ENCODE results near the gene VWA1. TPM values are rescaled to one million over a fixed set of nuclear protein-coding genes. Genes with fewer than 3 reads are reported as not detected.

The VWA1 gene
- total RNA-seq, 1 donor from 2014 or later: 56.9 TPM

- peaks cover 13% of the 10 kb centered on the region for H3K9me3 Mint-ChIP-seq (ENCODE audit: unreplicated experiment)
Measured at GRCh38 chr1:1431845-1432273, 3.6 kb upstream of the VWA1 start.

GRCh38 chr1:1432274-1432950, 3.1 kb upstream of the VWA1 start:
- H3K4me1 Mint-ChIP-seq (ENCODE audit: low read depth, unreplicated experiment): peaks cover 20% of the 10 kb centered on the region
- no peaks in the 10 kb centered on the region for H3K36me3 Mint-ChIP-seq (ENCODE audit: unreplicated experiment)
- peak overlapping the region; percentile 96 for H3K27ac Mint-ChIP-seq (ENCODE audit: unreplicated experiment)
- peaks cover 12% of the 10 kb centered on the region for H3K27me3 Mint-ChIP-seq (ENCODE audit: unreplicated experiment)
- peak overlapping the region; percentile 71 for H3K4me3 Mint-ChIP-seq (ENCODE audit: unreplicated experiment)
- DNase-seq: no peak
- H3K9me3 Mint-ChIP-seq (ENCODE audit: unreplicated experiment): peaks cover 13% of the 10 kb centered on the region
- TF ChIP-seq, protein P1, sequence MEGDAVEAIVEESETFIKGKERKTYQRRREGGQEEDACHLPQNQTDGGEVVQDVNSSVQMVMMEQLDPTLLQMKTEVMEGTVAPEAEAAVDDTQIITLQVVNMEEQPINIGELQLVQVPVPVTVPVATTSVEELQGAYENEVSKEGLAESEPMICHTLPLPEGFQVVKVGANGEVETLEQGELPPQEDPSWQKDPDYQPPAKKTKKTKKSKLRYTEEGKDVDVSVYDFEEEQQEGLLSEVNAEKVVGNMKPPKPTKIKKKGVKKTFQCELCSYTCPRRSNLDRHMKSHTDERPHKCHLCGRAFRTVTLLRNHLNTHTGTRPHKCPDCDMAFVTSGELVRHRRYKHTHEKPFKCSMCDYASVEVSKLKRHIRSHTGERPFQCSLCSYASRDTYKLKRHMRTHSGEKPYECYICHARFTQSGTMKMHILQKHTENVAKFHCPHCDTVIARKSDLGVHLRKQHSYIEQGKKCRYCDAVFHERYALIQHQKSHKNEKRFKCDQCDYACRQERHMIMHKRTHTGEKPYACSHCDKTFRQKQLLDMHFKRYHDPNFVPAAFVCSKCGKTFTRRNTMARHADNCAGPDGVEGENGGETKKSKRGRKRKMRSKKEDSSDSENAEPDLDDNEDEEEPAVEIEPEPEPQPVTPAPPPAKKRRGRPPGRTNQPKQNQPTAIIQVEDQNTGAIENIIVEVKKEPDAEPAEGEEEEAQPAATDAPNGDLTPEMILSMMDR (IDR thresholded peaks at IDR 0.05; ENCODE audit: partially characterized antibody, unreplicated experiment): no peak

More at GRCh38 chr1:1431845-1432273, 3.6 kb upstream of the VWA1 start:
- H3K27me3 Mint-ChIP-seq (ENCODE audit: unreplicated experiment): peaks cover 12% of the 10 kb centered on the region
- DNase-seq: peak; percentile 85
- TF ChIP-seq, protein P1 (IDR thresholded peaks at IDR 0.05; ENCODE audit: partially characterized antibody, unreplicated experiment): no peak
- H3K27ac Mint-ChIP-seq (ENCODE audit: unreplicated experiment): peak overlapping the region; percentile 95
- peaks cover 20% of the 10 kb centered on the region for H3K4me1 Mint-ChIP-seq (ENCODE audit: low read depth, unreplicated experiment)
- no peaks in the 10 kb centered on the region for H3K36me3 Mint-ChIP-seq (ENCODE audit: unreplicated experiment)
- peak overlapping the region; percentile 20 for H3K4me3 Mint-ChIP-seq (ENCODE audit: unreplicated experiment)

DNA sequence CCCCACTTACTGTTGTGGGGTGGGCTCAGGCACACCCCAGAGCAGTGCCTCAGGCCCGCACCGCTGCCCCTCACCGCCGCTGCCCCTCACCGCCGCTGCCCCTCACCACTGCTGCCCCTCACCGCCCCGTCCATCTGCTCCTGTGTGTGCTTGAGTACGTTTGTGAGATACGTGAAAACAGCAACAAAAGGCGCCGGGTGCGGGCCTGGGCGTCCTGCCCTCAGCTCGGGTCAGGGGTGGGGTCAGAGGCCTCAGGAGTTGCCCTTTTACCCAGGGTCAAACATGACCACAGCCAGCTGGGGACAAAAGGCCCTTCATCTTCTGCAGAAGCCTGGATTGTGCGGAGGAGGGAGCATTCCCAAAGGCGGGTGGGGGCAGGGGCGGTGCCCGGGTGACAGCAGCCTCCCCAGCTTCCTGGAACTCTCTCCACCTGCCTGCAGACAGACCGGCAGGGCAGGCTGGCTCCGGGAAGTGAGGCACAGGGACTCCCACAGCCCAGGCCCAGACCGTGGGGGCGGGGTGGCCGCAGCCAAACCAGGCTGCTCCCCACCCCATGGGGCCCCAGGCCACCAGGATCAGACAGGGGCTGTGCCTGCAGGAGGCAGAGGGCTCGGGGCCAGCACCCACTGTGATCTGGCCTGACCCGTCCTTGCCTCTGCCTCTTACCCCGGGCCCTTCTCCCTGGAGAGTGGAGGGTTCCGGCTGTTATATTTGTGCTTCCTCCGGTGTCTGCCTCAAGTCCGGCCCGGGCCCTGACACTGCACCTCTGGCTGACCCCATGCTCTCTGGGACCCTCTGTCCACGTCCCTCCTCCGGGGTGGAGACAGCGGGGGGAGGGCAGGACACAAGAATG, 2.3 kb upstream of the VWA1 start:
- peak; percentile 78 for DNase-seq
- peak overlapping the region; percentile 64 for H3K4me3 Mint-ChIP-seq (ENCODE audit: unreplicated experiment)
- H3K27me3 Mint-ChIP-seq (ENCODE audit: unreplicated experiment): peaks cover 12% of the 10 kb centered on the region
- peaks cover 13% of the 10 kb centered on the region for H3K9me3 Mint-ChIP-seq (ENCODE audit: unreplicated experiment)
- TF ChIP-seq, protein P1 (IDR thresholded peaks at IDR 0.05; ENCODE audit: partially characterized antibody, unreplicated experiment): no peak
- peaks cover 20% of the 10 kb centered on the region for H3K4me1 Mint-ChIP-seq (ENCODE audit: low read depth, unreplicated experiment)
- peak overlapping the region; percentile 96 for H3K27ac Mint-ChIP-seq (ENCODE audit: unreplicated experiment)
- no peaks in the 10 kb centered on the region for H3K36me3 Mint-ChIP-seq (ENCODE audit: unreplicated experiment)

DNA sequence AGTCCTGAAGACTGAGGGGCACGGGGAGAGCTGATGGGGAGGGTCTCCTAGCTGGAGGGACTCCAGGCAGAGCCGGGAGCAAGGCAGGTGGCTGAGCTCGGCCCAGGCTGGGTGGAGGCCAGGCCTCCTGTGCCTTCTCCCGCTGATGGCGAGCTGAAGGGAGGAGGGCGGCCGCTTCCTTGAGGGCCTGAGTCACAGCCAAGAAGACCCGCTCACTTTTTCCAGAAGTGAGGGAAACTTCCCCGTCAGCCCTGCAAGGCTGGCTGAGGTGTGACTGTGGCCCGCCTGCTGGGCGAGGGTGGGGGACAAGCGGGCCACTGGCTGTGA, 1.7 kb upstream of the VWA1 start:
- TF ChIP-seq, protein P1 (IDR thresholded peaks at IDR 0.05; ENCODE audit: partially characterized antibody, unreplicated experiment): no peak
- DNase-seq: peak; percentile 68
- H3K27me3 Mint-ChIP-seq (ENCODE audit: unreplicated experiment): peaks cover 9% of the 10 kb centered on the region
- peaks cover 16% of the 10 kb centered on the region for H3K4me1 Mint-ChIP-seq (ENCODE audit: low read depth, unreplicated experiment)
- no peaks in the 10 kb centered on the region for H3K36me3 Mint-ChIP-seq (ENCODE audit: unreplicated experiment)
- peak overlapping the region; percentile 30 for H3K4me3 Mint-ChIP-seq (ENCODE audit: unreplicated experiment)
- peak overlapping the region; percentile 72 for H3K27ac Mint-ChIP-seq (ENCODE audit: unreplicated experiment)
- H3K9me3 Mint-ChIP-seq (ENCODE audit: unreplicated experiment): peaks cover 9% of the 10 kb centered on the region
